Measurements from ENCODE around the gene USP34. TPM values are rescaled to one million over a fixed set of nuclear protein-coding genes. Genes with fewer than 3 reads are reported as not detected.

USP34 gene
- polyA plus RNA-seq, 4 donors = 35.0 to 90.2 (median 44.3) TPM

Other genes with a start within 250 kb of the USP34 start
- gene XPO1, start 67.3 kb upstream of the USP34 start, polyA plus RNA-seq = 100 to 1,000 TPM in 1 of 4 donors, 10 to 100 TPM in 3; 15.9 to 141 (median 39.2) TPM

All from small intestine (tissue), 4 donors.